WTC11 (cell line): ENCODE results near the gene AGMAT. TPM values are rescaled to one million over a fixed set of nuclear protein-coding genes. Genes with fewer than 3 reads are reported as not detected.
A peak's percentile ranks its signal among the peaks of the same experiment; 100 is the strongest.

Experiments used
- ATAC-seq: fragments of 200-7000 bp; cut with Tn5 transposase; 2 replicates; pipeline ENCODE4 v1.10.0; 2021; ENCODE audit warnings: mild to moderate bottlenecking, moderate library complexity
- CTCF ChIA-PET: fragments of 300-600 bp; sonication (Branson Sonifier 250); formaldehyde crosslinking; loops from one replicate; lab custom pipeline; 2021; ENCODE audit warnings: antibody characterized with exemption; lab: Charles Lee
- POLR2A ChIA-PET: fragments of 350-600 bp; sonication (Branson Sonifier 250); formaldehyde crosslinking; loops from one replicate; lab custom pipeline; 2021; ENCODE audit warnings: antibody characterized with exemption; lab: Charles Lee
- DNase-seq: peaks from one replicate; pipeline ENCODE4 v3.0.0; 2021; ENCODE audit warnings: low spot score
- H3K27ac Mint-ChIP-seq: 2 replicates; pipeline ENCODE4 v1.8.0; 2021; ENCODE audit warnings: mixed read lengths
- H3K27me3 Mint-ChIP-seq: 2 replicates; pipeline ENCODE4 v1.8.0; 2021; ENCODE audit warnings: low read depth, mild to moderate bottlenecking, moderate library complexity, mixed read lengths
- H3K36me3 Mint-ChIP-seq: 2 replicates; pipeline ENCODE4 v1.8.0; 2021; ENCODE audit warnings: mixed read lengths
- H3K4me1 Mint-ChIP-seq: 2 replicates; pipeline ENCODE4 v1.8.0; 2022; ENCODE audit warnings: mixed read lengths
- H3K4me3 Mint-ChIP-seq: 2 replicates; pipeline ENCODE4 v1.8.0; 2021; ENCODE audit warnings: mild to moderate bottlenecking, moderate library complexity, mixed read lengths
- H3K9me3 Mint-ChIP-seq: 2 replicates; pipeline ENCODE4 v1.8.0; 2021; ENCODE audit warnings: mixed read lengths
- CREM ChIP-seq: sonication (generic); formaldehyde crosslinking; IDR thresholded peaks from 2 replicates; pipeline ENCODE4 v1.8.1; 2022; ENCODE audit warnings: mild to moderate bottlenecking, missing genetic modification reagents, moderate library complexity
- HMGA2 ChIP-seq: fragments of 250-450 bp; sonication (Bioruptor Pico); IDR thresholded peaks from 2 replicates; pipeline ENCODE4 v1.4.0; 2021; ENCODE audit warnings: mild to moderate bottlenecking, moderate library complexity
- SP1 ChIP-seq: sonication (generic); formaldehyde crosslinking; conservative IDR thresholded peaks from 2 replicates; pipeline ENCODE4 v1.8.1; 2022; ENCODE audit warnings: missing genetic modification reagents
- TCF7 ChIP-seq: sonication (generic); formaldehyde crosslinking; IDR thresholded peaks from 2 replicates; pipeline ENCODE4 v1.8.0; 2022; ENCODE audit warnings: mild to moderate bottlenecking, low read depth, missing genetic modification reagents, moderate library complexity
- TEAD4 ChIP-seq: sonication (generic); formaldehyde crosslinking; IDR thresholded peaks from 2 replicates; pipeline ENCODE4 v1.8.0; 2022; ENCODE audit warnings: mild to moderate bottlenecking, missing genetic modification reagents
- ZNF232 ChIP-seq: sonication (generic); formaldehyde crosslinking; IDR thresholded peaks from 2 replicates; pipeline ENCODE4 v1.8.0; 2022; ENCODE audit warnings: mild to moderate bottlenecking, missing genetic modification reagents
- ZNF396 ChIP-seq: fragments of 250-450 bp; sonication (Bioruptor Pico); IDR thresholded peaks from 2 replicates; pipeline ENCODE4 v1.8.0; 2021; ENCODE audit warnings: mild to moderate bottlenecking, moderate library complexity, borderline replicate concordance
- total RNA-seq: library from RNA; stranded (reverse); gene quantifications from 3 replicates; pipeline ENCODE4 v1.2.3, GENCODE V29; 2021
- TF ChIP-seq, protein P1 (sequence below): sonication (generic); formaldehyde crosslinking; IDR thresholded peaks from 2 replicates; pipeline ENCODE4 v1.8.1; 2023; ENCODE audit warnings: mild to moderate bottlenecking, missing genetic modification reagents
- TF ChIP-seq, protein P2 (sequence below): sonication (generic); formaldehyde crosslinking; IDR thresholded peaks from 2 replicates; pipeline ENCODE4 v1.8.0; 2023; ENCODE audit warnings: mild to moderate bottlenecking, missing genetic modification reagents
- TF ChIP-seq, protein P3 (sequence below): sonication (generic); formaldehyde crosslinking; IDR thresholded peaks from 2 replicates; pipeline ENCODE4 v1.8.1; 2022; ENCODE audit warnings: missing genetic modification reagents, borderline replicate concordance
- TF ChIP-seq, protein P4 (sequence below): sonication (generic); formaldehyde crosslinking; IDR thresholded peaks from 2 replicates; pipeline ENCODE4 v1.8.1; 2022; ENCODE audit warnings: low read depth, mild to moderate bottlenecking, moderate library complexity, missing genetic modification reagents, borderline replicate concordance
- TF ChIP-seq, protein P5 (sequence below): sonication (generic); formaldehyde crosslinking; conservative IDR thresholded peaks from 2 replicates; pipeline ENCODE4 v1.8.1; 2022; ENCODE audit warnings: mild to moderate bottlenecking, missing genetic modification reagents
- TF ChIP-seq, protein P6 (sequence below): sonication (generic); formaldehyde crosslinking; IDR thresholded peaks from 2 replicates; pipeline ENCODE4 v1.8.1; 2023; ENCODE audit warnings: mild to moderate bottlenecking, missing genetic modification reagents, borderline replicate concordance

Gene AGMAT
- total RNA-seq, 1 experiment from 2014 or later: 5.5 TPM

DNA sequence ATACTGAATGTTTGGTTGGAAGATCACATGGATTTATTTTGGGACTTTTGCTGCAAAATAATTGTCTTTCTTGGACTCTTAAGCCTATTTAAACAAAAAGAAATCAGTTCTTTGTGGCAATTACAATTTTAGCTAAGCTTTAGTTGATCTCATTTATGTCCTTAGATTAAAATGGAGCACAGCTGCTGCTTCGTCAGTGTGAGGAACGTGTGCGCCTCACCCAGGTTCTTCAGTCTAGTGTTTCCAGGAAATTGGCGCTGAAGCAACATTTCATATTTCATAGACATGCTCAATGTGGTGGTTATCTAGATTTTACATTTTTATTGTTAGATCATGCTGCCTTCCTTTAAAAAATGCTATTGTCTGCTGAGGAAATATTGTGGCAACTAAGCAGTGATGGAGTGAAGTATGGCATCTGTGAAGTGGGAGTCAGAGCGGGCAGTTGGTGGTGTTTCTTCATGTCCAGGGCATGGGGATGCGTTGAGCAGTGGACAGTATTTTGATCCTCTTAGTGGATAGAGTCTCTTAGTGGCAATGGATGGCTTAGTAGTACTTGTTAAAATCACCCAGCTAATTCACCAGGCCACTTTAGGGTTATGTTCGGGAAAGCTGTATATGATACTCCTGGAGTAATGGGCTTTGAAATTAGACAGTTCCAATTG, 38.0 kb upstream of the AGMAT start:
- H3K27me3 Mint-ChIP-seq: no peaks in the 10 kb centered on the region
- DNase-seq (no peak), ATAC-seq (no peak)
- peaks cover 14% of the 10 kb centered on the region; the same call in 1 of the 2 replicates for H3K36me3 Mint-ChIP-seq
- H3K27ac Mint-ChIP-seq: peak overlapping the region; percentile 48
- no peaks in the 10 kb centered on the region for H3K9me3 Mint-ChIP-seq
- no peak overlapping the region for H3K4me3 Mint-ChIP-seq
- ChIA-PET CTCF (interaction anchor here (0.6 kb wide), 1 partner anchor 92 kb away, joined by 3 read pairs; no protein-coding TSS in a partner anchor), POLR2A (interaction anchor here (0.6 kb wide), 1 partner anchor 82 kb away, joined by 4 read pairs; no protein-coding TSS in a partner anchor)
- TF ChIP-seq, protein P1, sequence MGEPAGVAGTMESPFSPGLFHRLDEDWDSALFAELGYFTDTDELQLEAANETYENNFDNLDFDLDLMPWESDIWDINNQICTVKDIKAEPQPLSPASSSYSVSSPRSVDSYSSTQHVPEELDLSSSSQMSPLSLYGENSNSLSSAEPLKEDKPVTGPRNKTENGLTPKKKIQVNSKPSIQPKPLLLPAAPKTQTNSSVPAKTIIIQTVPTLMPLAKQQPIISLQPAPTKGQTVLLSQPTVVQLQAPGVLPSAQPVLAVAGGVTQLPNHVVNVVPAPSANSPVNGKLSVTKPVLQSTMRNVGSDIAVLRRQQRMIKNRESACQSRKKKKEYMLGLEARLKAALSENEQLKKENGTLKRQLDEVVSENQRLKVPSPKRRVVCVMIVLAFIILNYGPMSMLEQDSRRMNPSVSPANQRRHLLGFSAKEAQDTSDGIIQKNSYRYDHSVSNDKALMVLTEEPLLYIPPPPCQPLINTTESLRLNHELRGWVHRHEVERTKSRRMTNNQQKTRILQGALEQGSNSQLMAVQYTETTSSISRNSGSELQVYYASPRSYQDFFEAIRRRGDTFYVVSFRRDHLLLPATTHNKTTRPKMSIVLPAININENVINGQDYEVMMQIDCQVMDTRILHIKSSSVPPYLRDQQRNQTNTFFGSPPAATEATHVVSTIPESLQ (CRISPR knock-in tag): no peak
- TF ChIP-seq, protein P2, sequence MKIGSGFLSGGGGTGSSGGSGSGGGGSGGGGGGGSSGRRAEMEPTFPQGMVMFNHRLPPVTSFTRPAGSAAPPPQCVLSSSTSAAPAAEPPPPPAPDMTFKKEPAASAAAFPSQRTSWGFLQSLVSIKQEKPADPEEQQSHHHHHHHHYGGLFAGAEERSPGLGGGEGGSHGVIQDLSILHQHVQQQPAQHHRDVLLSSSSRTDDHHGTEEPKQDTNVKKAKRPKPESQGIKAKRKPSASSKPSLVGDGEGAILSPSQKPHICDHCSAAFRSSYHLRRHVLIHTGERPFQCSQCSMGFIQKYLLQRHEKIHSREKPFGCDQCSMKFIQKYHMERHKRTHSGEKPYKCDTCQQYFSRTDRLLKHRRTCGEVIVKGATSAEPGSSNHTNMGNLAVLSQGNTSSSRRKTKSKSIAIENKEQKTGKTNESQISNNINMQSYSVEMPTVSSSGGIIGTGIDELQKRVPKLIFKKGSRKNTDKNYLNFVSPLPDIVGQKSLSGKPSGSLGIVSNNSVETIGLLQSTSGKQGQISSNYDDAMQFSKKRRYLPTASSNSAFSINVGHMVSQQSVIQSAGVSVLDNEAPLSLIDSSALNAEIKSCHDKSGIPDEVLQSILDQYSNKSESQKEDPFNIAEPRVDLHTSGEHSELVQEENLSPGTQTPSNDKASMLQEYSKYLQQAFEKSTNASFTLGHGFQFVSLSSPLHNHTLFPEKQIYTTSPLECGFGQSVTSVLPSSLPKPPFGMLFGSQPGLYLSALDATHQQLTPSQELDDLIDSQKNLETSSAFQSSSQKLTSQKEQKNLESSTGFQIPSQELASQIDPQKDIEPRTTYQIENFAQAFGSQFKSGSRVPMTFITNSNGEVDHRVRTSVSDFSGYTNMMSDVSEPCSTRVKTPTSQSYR (CRISPR knock-in tag): no peak
- TF ChIP-seq, protein P3, sequence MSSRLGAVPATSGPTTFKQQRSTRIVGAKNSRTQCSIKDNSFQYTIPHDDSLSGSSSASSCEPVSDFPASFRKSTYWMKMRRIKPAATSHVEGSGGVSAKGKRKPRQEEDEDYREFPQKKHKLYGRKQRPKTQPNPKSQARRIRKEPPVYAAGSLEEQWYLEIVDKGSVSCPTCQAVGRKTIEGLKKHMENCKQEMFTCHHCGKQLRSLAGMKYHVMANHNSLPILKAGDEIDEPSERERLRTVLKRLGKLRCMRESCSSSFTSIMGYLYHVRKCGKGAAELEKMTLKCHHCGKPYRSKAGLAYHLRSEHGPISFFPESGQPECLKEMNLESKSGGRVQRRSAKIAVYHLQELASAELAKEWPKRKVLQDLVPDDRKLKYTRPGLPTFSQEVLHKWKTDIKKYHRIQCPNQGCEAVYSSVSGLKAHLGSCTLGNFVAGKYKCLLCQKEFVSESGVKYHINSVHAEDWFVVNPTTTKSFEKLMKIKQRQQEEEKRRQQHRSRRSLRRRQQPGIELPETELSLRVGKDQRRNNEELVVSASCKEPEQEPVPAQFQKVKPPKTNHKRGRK: no peak
- TF ChIP-seq HMGA2 (no peak), ZNF396 (CRISPR knock-in tag) (no peak), TCF7 (CRISPR knock-in tag) (no peak), SP1 (CRISPR knock-in tag) (no peak), ZNF232 (no peak), TEAD4 (CRISPR knock-in tag) (no peak)
- TF ChIP-seq, protein P4, sequence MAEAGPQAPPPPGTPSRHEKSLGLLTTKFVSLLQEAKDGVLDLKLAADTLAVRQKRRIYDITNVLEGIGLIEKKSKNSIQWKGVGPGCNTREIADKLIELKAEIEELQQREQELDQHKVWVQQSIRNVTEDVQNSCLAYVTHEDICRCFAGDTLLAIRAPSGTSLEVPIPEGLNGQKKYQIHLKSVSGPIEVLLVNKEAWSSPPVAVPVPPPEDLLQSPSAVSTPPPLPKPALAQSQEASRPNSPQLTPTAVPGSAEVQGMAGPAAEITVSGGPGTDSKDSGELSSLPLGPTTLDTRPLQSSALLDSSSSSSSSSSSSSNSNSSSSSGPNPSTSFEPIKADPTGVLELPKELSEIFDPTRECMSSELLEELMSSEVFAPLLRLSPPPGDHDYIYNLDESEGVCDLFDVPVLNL: no peak
- TF ChIP-seq, all 79 proteins: peak for 0
- peaks cover 26% of the 10 kb centered on the region for H3K4me1 Mint-ChIP-seq

DNA sequence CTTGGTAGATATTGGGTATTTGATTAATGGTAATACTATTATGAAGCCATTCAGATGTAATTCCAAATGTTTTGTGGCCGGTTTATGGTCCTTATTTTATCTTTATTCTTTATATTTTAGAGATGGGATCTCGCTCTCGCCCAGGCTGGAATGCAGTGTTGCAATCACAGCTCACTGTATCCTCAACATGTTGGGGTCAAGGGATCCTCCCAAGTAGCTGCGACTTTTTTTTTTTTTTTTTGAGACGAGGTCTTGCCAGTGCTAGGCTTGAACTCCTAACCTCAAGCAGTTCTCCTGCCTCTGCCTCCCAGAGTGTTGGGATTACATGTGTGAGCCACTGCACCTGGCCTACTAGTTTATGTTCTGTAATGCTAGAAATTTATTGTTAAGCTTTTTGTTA, 37.1 kb upstream of the AGMAT start:
- CTCF ChIA-PET: no interaction called here
- TF ChIP-seq, protein P5, sequence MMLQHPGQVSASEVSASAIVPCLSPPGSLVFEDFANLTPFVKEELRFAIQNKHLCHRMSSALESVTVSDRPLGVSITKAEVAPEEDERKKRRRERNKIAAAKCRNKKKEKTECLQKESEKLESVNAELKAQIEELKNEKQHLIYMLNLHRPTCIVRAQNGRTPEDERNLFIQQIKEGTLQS (CRISPR knock-in tag): no peak
- TF ChIP-seq CREM (CRISPR knock-in tag): no peak
- TF ChIP-seq, protein P6, sequence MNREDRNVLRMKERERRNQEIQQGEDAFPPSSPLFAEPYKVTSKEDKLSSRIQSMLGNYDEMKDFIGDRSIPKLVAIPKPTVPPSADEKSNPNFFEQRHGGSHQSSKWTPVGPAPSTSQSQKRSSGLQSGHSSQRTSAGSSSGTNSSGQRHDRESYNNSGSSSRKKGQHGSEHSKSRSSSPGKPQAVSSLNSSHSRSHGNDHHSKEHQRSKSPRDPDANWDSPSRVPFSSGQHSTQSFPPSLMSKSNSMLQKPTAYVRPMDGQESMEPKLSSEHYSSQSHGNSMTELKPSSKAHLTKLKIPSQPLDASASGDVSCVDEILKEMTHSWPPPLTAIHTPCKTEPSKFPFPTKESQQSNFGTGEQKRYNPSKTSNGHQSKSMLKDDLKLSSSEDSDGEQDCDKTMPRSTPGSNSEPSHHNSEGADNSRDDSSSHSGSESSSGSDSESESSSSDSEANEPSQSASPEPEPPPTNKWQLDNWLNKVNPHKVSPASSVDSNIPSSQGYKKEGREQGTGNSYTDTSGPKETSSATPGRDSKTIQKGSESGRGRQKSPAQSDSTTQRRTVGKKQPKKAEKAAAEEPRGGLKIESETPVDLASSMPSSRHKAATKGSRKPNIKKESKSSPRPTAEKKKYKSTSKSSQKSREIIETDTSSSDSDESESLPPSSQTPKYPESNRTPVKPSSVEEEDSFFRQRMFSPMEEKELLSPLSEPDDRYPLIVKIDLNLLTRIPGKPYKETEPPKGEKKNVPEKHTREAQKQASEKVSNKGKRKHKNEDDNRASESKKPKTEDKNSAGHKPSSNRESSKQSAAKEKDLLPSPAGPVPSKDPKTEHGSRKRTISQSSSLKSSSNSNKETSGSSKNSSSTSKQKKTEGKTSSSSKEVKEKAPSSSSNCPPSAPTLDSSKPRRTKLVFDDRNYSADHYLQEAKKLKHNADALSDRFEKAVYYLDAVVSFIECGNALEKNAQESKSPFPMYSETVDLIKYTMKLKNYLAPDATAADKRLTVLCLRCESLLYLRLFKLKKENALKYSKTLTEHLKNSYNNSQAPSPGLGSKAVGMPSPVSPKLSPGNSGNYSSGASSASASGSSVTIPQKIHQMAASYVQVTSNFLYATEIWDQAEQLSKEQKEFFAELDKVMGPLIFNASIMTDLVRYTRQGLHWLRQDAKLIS: no peak
- H3K4me3 Mint-ChIP-seq: no peak overlapping the region
- H3K27me3 Mint-ChIP-seq: no peaks in the 10 kb centered on the region
- H3K36me3 Mint-ChIP-seq: 0 out of 2 replicates have a peak, but pooled peaks cover 7% of the 10 kb centered on the region
- H3K9me3 Mint-ChIP-seq: no peaks in the 10 kb centered on the region
- DNase-seq (no peak), ATAC-seq (no peak)
- peak overlapping the region; percentile 47; the same call in 1 of the 2 replicates for H3K27ac Mint-ChIP-seq
- POLR2A ChIA-PET: no interaction called here
- peaks cover 26% of the 10 kb centered on the region for H3K4me1 Mint-ChIP-seq
